Measurements from ENCODE around the gene LVRN. TPM values are rescaled to one million over a fixed set of nuclear protein-coding genes. Genes with fewer than 3 reads are reported as not detected.

LVRN gene
- total and polyA plus RNA-seq, 7 donors, result 0.64 to 2.0 (median 0.91) TPM

DNA sequence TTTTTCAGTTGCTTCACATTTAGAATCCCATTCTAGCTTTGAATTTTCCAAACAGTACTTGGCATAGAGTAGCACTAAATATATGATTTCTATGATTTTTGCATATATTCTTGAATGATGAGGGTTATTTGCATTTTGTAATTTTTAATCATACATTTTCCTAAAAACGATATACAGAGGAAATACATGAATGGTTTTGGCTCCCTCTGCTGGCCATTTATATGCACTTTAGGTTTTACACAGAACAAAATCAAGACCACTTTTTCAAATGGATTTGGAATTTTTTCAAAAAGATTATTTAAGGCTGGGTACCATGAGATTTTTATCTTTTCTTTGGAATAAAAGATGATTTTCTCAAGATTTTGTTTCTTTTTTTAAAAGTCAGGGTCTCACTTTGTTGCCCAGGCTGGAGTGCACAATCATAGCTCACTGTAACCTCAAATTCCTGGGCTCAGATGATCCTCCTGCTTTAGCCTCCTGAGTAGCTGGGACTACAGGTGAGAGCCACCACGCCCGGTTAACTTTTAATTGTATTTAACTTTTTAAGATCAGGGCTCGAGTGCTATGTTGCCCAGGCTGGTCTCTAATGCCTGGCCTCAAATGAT is 105.9 kb downstream of the LVRN start:
- 16 to 21% (median 21%) methylated on average over 4 of the region's 4 CpGs for WGBS, 3 donors
- H3K27ac ChIP-seq, result no peak overlapping the region
- no peaks in the 10 kb centered on the region for H3K36me3 ChIP-seq (ENCODE audit: insufficient read depth in 1 of 2, low read depth in 1 of 2)
- intact Hi-C loops (cut with DNase I), result loop anchor here (2.0 to 10.0 kb wide), 4 partner anchors 173 to 761 kb away; no protein-coding TSS in a partner anchor
- H3K4me3 ChIP-seq, result no peak overlapping the region
- DNase-seq (no peak), ATAC-seq (peak in 1 of 4 donors; percentile 72)
- no peaks in the 10 kb centered on the region for H3K9me3 ChIP-seq
- no peaks in the 10 kb centered on the region for H3K4me1 ChIP-seq
- TF ChIP-seq, protein P1, sequence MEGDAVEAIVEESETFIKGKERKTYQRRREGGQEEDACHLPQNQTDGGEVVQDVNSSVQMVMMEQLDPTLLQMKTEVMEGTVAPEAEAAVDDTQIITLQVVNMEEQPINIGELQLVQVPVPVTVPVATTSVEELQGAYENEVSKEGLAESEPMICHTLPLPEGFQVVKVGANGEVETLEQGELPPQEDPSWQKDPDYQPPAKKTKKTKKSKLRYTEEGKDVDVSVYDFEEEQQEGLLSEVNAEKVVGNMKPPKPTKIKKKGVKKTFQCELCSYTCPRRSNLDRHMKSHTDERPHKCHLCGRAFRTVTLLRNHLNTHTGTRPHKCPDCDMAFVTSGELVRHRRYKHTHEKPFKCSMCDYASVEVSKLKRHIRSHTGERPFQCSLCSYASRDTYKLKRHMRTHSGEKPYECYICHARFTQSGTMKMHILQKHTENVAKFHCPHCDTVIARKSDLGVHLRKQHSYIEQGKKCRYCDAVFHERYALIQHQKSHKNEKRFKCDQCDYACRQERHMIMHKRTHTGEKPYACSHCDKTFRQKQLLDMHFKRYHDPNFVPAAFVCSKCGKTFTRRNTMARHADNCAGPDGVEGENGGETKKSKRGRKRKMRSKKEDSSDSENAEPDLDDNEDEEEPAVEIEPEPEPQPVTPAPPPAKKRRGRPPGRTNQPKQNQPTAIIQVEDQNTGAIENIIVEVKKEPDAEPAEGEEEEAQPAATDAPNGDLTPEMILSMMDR (IDR thresholded peaks at IDR 0.05), result peak; percentile 86
- H3K27me3 ChIP-seq (ENCODE audit: insufficient read depth in 3 of 3, low read length in 2 of 3), result no peaks in the 10 kb centered on the region

DNA sequence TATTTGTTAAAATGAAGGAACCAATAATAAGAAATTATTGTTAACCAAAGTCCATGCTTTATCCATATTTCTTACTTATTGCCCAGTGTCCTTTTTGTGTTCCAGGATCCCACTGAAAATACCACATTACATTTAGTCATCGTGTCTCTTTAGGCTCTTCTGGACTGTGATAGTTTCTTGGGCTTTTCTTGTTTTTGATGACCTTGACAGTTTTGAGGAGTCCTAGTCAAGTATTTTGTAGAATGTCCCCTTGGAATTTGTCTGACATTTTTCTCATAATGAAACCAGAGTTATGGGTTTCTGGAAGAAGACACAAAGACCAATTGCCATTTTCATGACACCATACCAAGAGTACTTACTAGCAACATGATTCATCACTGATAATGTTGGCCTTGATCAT is 108.9 kb downstream of the LVRN start:
- DNase-seq, result no peak
- intact Hi-C loops (cut with DNase I), result loop anchor here in 1 of 2 donors (5.0 to 10.0 kb wide), 2 partner anchors 229 to 1714 kb away; partner anchors contain the start of genes AP3S1 and ATG12
- TF ChIP-seq, protein P1 (IDR thresholded peaks at IDR 0.05), result no peak
- Histone ChIP-seq H3K27ac (no peak overlapping the region), H3K27me3 (ENCODE audit: insufficient read depth in 3 of 3, low read length in 2 of 3) (peaks cover 0 to 2% (median 0%) of the 10 kb centered on the region in 3 donors), H3K36me3 (ENCODE audit: insufficient read depth in 1 of 2, low read depth in 1 of 2) (no peaks in the 10 kb centered on the region), H3K9me3 (no peaks in the 10 kb centered on the region), H3K4me3 (no peak overlapping the region), H3K4me1 (no peaks in the 10 kb centered on the region)
- 86 to 96% (median 95%) methylated on average over 1 of the region's 1 CpG for WGBS, 3 donors
- ATAC-seq, result no peak

DNA sequence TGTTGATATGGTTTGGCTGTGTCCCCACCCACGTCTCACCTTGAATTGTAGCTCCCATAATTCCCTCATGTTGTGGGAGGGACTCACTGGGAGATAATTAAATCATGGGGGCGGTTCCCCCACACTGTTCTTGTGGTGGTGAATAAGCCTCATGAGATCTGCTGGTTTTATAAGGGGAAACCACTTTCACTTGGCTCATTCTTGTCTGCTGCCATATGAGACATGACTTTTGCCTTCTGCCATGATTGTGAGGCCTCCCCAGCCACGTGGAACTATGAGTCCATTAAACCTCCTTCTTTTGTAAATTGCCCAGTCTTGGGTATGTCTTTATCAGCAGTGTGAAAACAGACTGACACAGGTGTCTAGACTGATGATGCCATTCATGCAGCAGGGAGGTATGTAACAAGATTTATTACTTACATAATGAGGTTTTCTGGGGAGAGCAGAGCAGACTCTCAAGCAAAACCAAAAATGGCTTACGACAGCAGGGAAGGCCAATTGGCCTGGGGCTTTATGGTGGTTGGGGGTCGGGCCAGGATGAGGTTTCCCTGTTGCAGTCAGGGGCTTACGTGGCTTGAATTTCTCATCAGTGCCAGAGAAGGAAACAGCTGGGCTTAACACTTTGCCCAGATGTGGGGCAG is 113.0 kb downstream of the LVRN start:
- Histone ChIP-seq H3K4me3 (no peak overlapping the region), H3K9me3 (no peaks in the 10 kb centered on the region), H3K27ac (no peak overlapping the region), H3K36me3 (ENCODE audit: insufficient read depth in 1 of 2, low read depth in 1 of 2) (no peaks in the 10 kb centered on the region), H3K4me1 (no peaks in the 10 kb centered on the region), H3K27me3 (ENCODE audit: insufficient read depth in 3 of 3, low read length in 2 of 3) (peaks cover 0 to 2% (median 0%) of the 10 kb centered on the region in 3 donors)
- DNase-seq (no peak), ATAC-seq (no peak)
- TF ChIP-seq, protein P1 (IDR thresholded peaks at IDR 0.05), result no peak
- WGBS, 3 donors, result 33 to 50% (median 42%) methylated on average over 6 of the region's 6 CpGs
- intact Hi-C loops (cut with DNase I), result loop anchor here in 1 of 2 donors (10.0 kb wide), 1 partner anchor 1709 kb away; no protein-coding TSS in a partner anchor

DNA sequence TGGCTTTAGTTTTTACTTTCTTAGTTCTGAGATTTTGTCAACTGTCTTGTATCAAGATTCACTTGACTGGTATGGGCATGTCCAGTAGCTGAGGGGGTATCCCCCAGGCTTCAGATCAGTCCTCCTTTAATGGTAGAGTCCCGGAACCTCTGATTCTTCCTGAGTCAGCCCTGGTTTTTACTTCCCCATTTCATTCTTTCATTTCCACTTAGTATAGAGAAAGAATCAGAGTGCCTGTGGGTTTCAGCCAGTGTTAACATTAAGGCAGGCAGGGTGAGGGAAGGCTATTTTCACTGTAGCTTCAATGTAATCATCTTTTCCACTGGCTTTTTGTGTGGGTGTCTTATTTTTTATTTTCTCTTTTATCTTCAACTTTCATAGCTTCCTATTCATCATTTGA is 114.2 kb downstream of the LVRN start:
- Histone ChIP-seq H3K4me1 (no peaks in the 10 kb centered on the region), H3K27ac (no peak overlapping the region), H3K27me3 (ENCODE audit: insufficient read depth in 3 of 3, low read length in 2 of 3) (peaks cover 0 to 2% (median 0%) of the 10 kb centered on the region in 3 donors), H3K9me3 (no peaks in the 10 kb centered on the region), H3K4me3 (no peak overlapping the region), H3K36me3 (ENCODE audit: insufficient read depth in 1 of 2, low read depth in 1 of 2) (no peaks in the 10 kb centered on the region)
- no peak for ATAC-seq
- no peak for DNase-seq
- intact Hi-C loops (cut with DNase I), result loop anchor here in 1 of 2 donors (10.0 kb wide), 1 partner anchor 1708 kb away; no protein-coding TSS in a partner anchor
- TF ChIP-seq, protein P1 (IDR thresholded peaks at IDR 0.05), result no peak
- 93 to 97% (median 94%) methylated on average over 1 of the region's 1 CpG for WGBS, 3 donors

Other genes with a start within 250 kb of the LVRN start
- 1 to 10 TPM; 1.0 to 2.7 (median 2.4) TPM for gene CDO1, start 145.8 kb upstream of the LVRN start, total RNA-seq
- 1 to 10 TPM; 3.0 to 5.2 (median 4.6) TPM for gene CDO1, start 145.8 kb upstream of the LVRN start, polyA plus RNA-seq
- gene ATG12, start 120.9 kb upstream of the LVRN start, total RNA-seq, result 10 to 100 TPM; 20.3 to 32.8 (median 27.1) TPM
- 10 to 100 TPM; 19.6 to 44.2 (median 36.2) TPM for gene ATG12, start 120.9 kb upstream of the LVRN start, polyA plus RNA-seq
- 10 to 100 TPM; 20.2 to 29.6 (median 26.3) TPM for gene AP3S1, start 120.5 kb upstream of the LVRN start, total RNA-seq
- gene AP3S1, start 120.5 kb upstream of the LVRN start, polyA plus RNA-seq, result 10 to 100 TPM; 24.8 to 30.8 (median 29.9) TPM
- not detected for gene ARL14EPL, start 70.0 kb downstream of the LVRN start, total RNA-seq
- under 1 TPM in 2 of 3 donors, not detected in 1; 0.03 to 0.08 TPM for gene ARL14EPL, start 70.0 kb downstream of the LVRN start, polyA plus RNA-seq
- gene COMMD10, start 122.5 kb downstream of the LVRN start, total RNA-seq, result 10 to 100 TPM; 15.0 to 21.8 (median 17.9) TPM
- 10 to 100 TPM in 1 of 3 donors, 1 to 10 TPM in 2; 8.4 to 23.0 (median 9.8) TPM for gene COMMD10, start 122.5 kb downstream of the LVRN start, polyA plus RNA-seq